CD4-positive, alpha-beta T cell treated with Interleukin-2 at 100 ng/mL for 4 hours (primary cell): ENCODE results near the gene KRIT1.

Source experiments
- DNase-seq: peaks from one replicate; pipeline ENCODE4 v3.0.0-alpha.2; 2020; ENCODE audit warnings: low spot score

Gene KRIT1

DNA sequence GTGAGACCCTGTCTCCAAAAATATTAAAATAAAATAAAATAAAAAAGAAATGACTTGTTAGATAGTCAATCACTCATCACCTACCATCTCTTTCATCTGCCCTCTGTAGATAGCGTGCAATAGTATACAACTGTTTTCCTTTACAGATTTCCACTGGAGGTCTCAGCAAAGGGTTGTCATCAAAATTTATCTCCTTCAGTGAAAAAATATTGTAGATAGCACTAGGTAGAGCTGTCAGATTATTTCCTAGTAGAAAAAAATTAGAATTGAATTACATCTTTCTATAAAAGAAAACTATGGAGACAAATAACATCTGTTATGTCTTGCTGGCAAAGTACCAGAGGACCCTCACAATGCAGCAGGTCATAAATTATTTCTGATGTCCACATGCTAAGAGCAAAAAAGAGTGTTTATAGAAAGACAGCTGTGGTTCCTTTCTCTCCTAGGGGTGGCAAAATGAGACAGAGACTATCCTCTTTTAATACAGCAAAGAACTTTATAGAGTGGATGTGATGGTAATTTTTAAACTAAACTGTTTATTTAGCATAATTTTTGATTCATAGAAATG, 95.2 kb downstream of the KRIT1 start:
- no peak for DNase-seq

- DNase-seq: no peak
These were observed 95.9 kb downstream of the KRIT1 start for GRCh38 chr7:92149736-92150239.
